Measurements from ENCODE around the gene N4BP3. TPM values are rescaled to one million over a fixed set of nuclear protein-coding genes. Genes with fewer than 3 reads are reported as not detected.

The N4BP3 gene
- total RNA-seq, 5 donors from 2014 or later (not counting 1 experiment from before 2014, with no cell fraction given): 4.0 to 8.1 (median 6.9) TPM

DNA sequence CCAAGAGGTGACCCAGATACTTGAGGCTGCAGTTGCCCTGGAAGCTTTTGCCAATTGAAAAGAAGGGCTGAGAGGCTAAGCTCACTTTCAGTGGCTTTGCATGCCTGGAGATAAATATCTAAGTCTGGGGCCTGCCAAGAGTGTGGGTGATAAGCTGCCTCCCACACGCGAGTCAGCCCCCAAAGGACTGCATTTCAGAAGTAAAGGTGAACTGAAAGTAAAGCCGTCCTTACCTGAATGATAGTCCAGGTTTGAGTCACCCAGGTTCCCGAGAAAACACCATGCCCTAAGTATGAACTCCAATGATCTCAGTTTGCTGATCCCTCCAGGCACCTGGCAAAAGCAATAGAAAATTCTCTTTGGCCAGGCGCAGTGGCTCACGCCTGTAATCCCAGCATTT, 22.5 kb upstream of the N4BP3 start:
- POLR2A ChIA-PET: no interaction called here
- H3K4me1 Mint-ChIP-seq: peaks cover 16 to 25% (median 17%) of the 10 kb centered on the region in 3 donors

GRCh38 chr5:178093134-178093533, 20.2 kb upstream of the N4BP3 start:
- no peak overlapping the region for H3K4me3 Mint-ChIP-seq
- H3K4me3 ChIP-seq (ENCODE audit: control insufficient read depth in 1 of 2, extremely low read depth in 1 of 2, low read length in 1 of 2): no peak overlapping the region
- H3K36me3 Mint-ChIP-seq: no peaks in the 10 kb centered on the region
- peaks cover 16 to 30% (median 22%) of the 10 kb centered on the region in 3 donors for H3K4me1 Mint-ChIP-seq
- ATAC-seq (replicated peaks in 1 of 4) (no peak), DNase-seq (no peak)
- H3K27me3 Mint-ChIP-seq: peaks cover 0 to 11% of the 10 kb centered on the region in 2 donors
- no peak overlapping the region for H3K27ac ChIP-seq (ENCODE audit: low read length)
- no peaks in the 10 kb centered on the region for H3K9me3 Mint-ChIP-seq
- ChIA-PET CTCF (no interaction called here), POLR2A (interaction anchor here in 1 of 2 donors (0.7 kb wide), 1 partner anchor 28 kb away, joined by 7 read pairs; no protein-coding TSS in a partner anchor)
- H3K4me1 ChIP-seq (ENCODE audit: control insufficient read depth in 1 of 2, extremely low read depth in 1 of 2, insufficient read depth in 2 of 2, low read length in 2 of 2): peaks cover 15 to 18% of the 10 kb centered on the region in 2 experiments
- peak overlapping the region in 1 of 2 donors; percentile 56 for H3K27ac Mint-ChIP-seq
- H3K9me3 ChIP-seq: no peaks in the 10 kb centered on the region
- no CpG with 5 or more reads among the region's 2 CpGs for WGBS (ENCODE audit: insufficient coverage)
- H3K27me3 ChIP-seq (replicated peaks in 1 of 2; ENCODE audit: control insufficient read depth in 2 of 2, extremely low read depth in 1 of 2, insufficient read depth in 2 of 2, low read length in 1 of 2): peaks cover 0 to 5% of the 10 kb centered on the region in 2 experiments
- H3K36me3 ChIP-seq (ENCODE audit: control insufficient read depth in 2 of 2, extremely low read depth in 1 of 2, insufficient read depth in 1 of 2, low read length in 1 of 2): no peaks in the 10 kb centered on the region

More for the DNA sequence above, 22.5 kb upstream of the N4BP3 start:
- Histone ChIP-seq H3K9me3 (no peaks in the 10 kb centered on the region), H3K36me3 (ENCODE audit: control insufficient read depth in 2 of 2, extremely low read depth in 1 of 2, insufficient read depth in 1 of 2, low read length in 1 of 2) (no peaks in the 10 kb centered on the region), H3K4me1 (ENCODE audit: control insufficient read depth in 1 of 2, extremely low read depth in 1 of 2, insufficient read depth in 2 of 2, low read length in 2 of 2) (peaks cover 15 to 18% of the 10 kb centered on the region in 2 experiments), H3K4me3 (ENCODE audit: control insufficient read depth in 1 of 2, extremely low read depth in 1 of 2, low read length in 1 of 2) (no peak overlapping the region), H3K27me3 (replicated peaks in 1 of 2; ENCODE audit: control insufficient read depth in 2 of 2, extremely low read depth in 1 of 2, insufficient read depth in 2 of 2, low read length in 1 of 2) (peaks cover 0 to 14% of the 10 kb centered on the region in 2 experiments), H3K27ac (ENCODE audit: low read length) (no peak overlapping the region)
- Mint-ChIP-seq H3K27me3 (peaks cover 0 to 13% of the 10 kb centered on the region in 2 donors), H3K36me3 (no peaks in the 10 kb centered on the region), H3K27ac (no peak overlapping the region), H3K9me3 (no peaks in the 10 kb centered on the region), H3K4me3 (no peak overlapping the region)
- ATAC-seq (replicated peaks in 1 of 4): no peak
- no peak for DNase-seq
- CTCF ChIA-PET: no interaction called here
- WGBS (ENCODE audit: insufficient coverage): 62% methylated on average over 5 of the region's 6 CpGs

DNA sequence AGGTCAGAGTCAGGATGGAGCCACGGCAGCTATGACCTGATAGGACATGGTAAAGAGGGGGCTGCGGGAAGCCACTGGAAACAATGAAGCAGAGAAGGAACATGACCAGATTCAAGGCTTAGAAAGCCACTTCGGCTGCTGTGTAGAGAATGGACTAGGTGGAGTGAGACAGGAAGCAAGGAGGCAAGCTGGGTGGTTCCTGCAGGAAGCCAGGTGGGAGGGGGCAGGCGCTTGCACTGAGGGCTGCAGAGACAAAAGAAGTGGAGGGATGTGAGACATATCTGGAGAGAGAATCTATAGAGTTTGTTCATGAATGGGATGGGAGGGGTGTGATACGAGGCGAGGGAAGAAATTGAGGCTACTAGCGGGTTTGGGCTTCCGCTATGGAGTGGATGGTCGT, 19.0 kb upstream of the N4BP3 start:
- peak in 4 of 35 experiments; percentile 11 to 28 (median 20) for DNase-seq
- H3K27me3 Mint-ChIP-seq: peaks cover 0 to 4% of the 10 kb centered on the region in 2 donors
- Histone ChIP-seq H3K27me3 (replicated peaks in 1 of 2; ENCODE audit: control insufficient read depth in 2 of 2, extremely low read depth in 1 of 2, insufficient read depth in 2 of 2, low read length in 1 of 2) (no peaks in the 10 kb centered on the region), H3K27ac (ENCODE audit: low read length) (no peak overlapping the region), H3K9me3 (no peaks in the 10 kb centered on the region), H3K4me3 (ENCODE audit: control insufficient read depth in 1 of 2, extremely low read depth in 1 of 2, low read length in 1 of 2) (no peak overlapping the region), H3K36me3 (ENCODE audit: control insufficient read depth in 2 of 2, extremely low read depth in 1 of 2, insufficient read depth in 1 of 2, low read length in 1 of 2) (no peaks in the 10 kb centered on the region), H3K4me1 (ENCODE audit: control insufficient read depth in 1 of 2, extremely low read depth in 1 of 2, insufficient read depth in 2 of 2, low read length in 2 of 2) (peaks cover 15 to 18% of the 10 kb centered on the region in 2 experiments)
- peak; percentile 50 to 76 (median 66) for ATAC-seq (replicated peaks in 1 of 4)
- ChIA-PET POLR2A (interaction anchor here in 1 of 2 donors (0.6 kb wide), 1 partner anchor 497 kb away, joined by 6 read pairs; no protein-coding TSS in a partner anchor), CTCF (interaction anchor here in 1 of 2 donors (1.0 kb wide), 1 partner anchor 17 kb away, joined by 4 read pairs; no protein-coding TSS in a partner anchor)
- no peaks in the 10 kb centered on the region for H3K36me3 Mint-ChIP-seq
- WGBS (ENCODE audit: insufficient coverage): 35% methylated on average over 9 of the region's 9 CpGs
- H3K27ac Mint-ChIP-seq: peak overlapping the region in 1 of 2 donors; percentile 71
- H3K4me1 Mint-ChIP-seq: peaks cover 16 to 30% (median 22%) of the 10 kb centered on the region in 3 donors
- H3K4me3 Mint-ChIP-seq: peak overlapping the region in 1 of 3 donors; percentile 70
- H3K9me3 Mint-ChIP-seq: no peaks in the 10 kb centered on the region

- 50% methylated on average over 1 of the region's 7 CpGs for WGBS (ENCODE audit: insufficient coverage)
- no peak overlapping the region for H3K4me3 ChIP-seq (ENCODE audit: control insufficient read depth in 1 of 2, extremely low read depth in 1 of 2, low read length in 1 of 2)
Measured at GRCh38 chr5:178098685-178099084, 14.6 kb upstream of the N4BP3 start.

GRCh38 chr5:178103612-178104011, 9.7 kb upstream of the N4BP3 start:
- H3K27ac Mint-ChIP-seq: peak overlapping the region in 1 of 2 donors; percentile 5
- Histone ChIP-seq H3K27ac (ENCODE audit: low read length) (no peak overlapping the region), H3K27me3 (replicated peaks in 1 of 2; ENCODE audit: control insufficient read depth in 2 of 2, extremely low read depth in 1 of 2, insufficient read depth in 2 of 2, low read length in 1 of 2) (peaks cover 0 to 2% of the 10 kb centered on the region in 2 experiments), H3K9me3 (no peaks in the 10 kb centered on the region), H3K4me3 (ENCODE audit: control insufficient read depth in 1 of 2, extremely low read depth in 1 of 2, low read length in 1 of 2) (no peak overlapping the region), H3K4me1 (ENCODE audit: control insufficient read depth in 1 of 2, extremely low read depth in 1 of 2, insufficient read depth in 2 of 2, low read length in 2 of 2) (peaks cover 0 to 12% of the 10 kb centered on the region in 2 experiments), H3K36me3 (ENCODE audit: control insufficient read depth in 2 of 2, extremely low read depth in 1 of 2, insufficient read depth in 1 of 2, low read length in 1 of 2) (no peaks in the 10 kb centered on the region)
- H3K4me1 Mint-ChIP-seq: peaks cover 8 to 18% (median 17%) of the 10 kb centered on the region in 3 donors
- CTCF ChIA-PET: no interaction called here
- no peak for ATAC-seq (replicated peaks in 1 of 4)
- DNase-seq: no peak
- WGBS (ENCODE audit: insufficient coverage): 93% methylated on average over 6 of the region's 12 CpGs
- H3K9me3 Mint-ChIP-seq: no peaks in the 10 kb centered on the region
- POLR2A ChIA-PET: no interaction called here
- peaks cover 0 to 1% of the 10 kb centered on the region in 2 donors for H3K27me3 Mint-ChIP-seq
- no peaks in the 10 kb centered on the region for H3K36me3 Mint-ChIP-seq
- peak overlapping the region in 1 of 3 donors; percentile 46 for H3K4me3 Mint-ChIP-seq

More at GRCh38 chr5:178098685-178099084, 14.6 kb upstream of the N4BP3 start:
- no peaks in the 10 kb centered on the region for H3K36me3 ChIP-seq (ENCODE audit: control insufficient read depth in 2 of 2, extremely low read depth in 1 of 2, insufficient read depth in 1 of 2, low read length in 1 of 2)
- ChIA-PET CTCF (no interaction called here), POLR2A (no interaction called here)
- ATAC-seq (replicated peaks in 1 of 4) (no peak), DNase-seq (no peak)
- peaks cover 9 to 14% of the 10 kb centered on the region in 2 experiments for H3K4me1 ChIP-seq (ENCODE audit: control insufficient read depth in 1 of 2, extremely low read depth in 1 of 2, insufficient read depth in 2 of 2, low read length in 2 of 2)
- H3K27me3 ChIP-seq (replicated peaks in 1 of 2; ENCODE audit: control insufficient read depth in 2 of 2, extremely low read depth in 1 of 2, insufficient read depth in 2 of 2, low read length in 1 of 2): no peaks in the 10 kb centered on the region
- Mint-ChIP-seq H3K27me3 (peaks cover 0 to 4% of the 10 kb centered on the region in 2 donors), H3K4me1 (peaks cover 11 to 17% (median 15%) of the 10 kb centered on the region in 3 donors), H3K27ac (no peak overlapping the region), H3K36me3 (no peaks in the 10 kb centered on the region), H3K9me3 (no peaks in the 10 kb centered on the region), H3K4me3 (no peak overlapping the region)
- no peaks in the 10 kb centered on the region for H3K9me3 ChIP-seq
- H3K27ac ChIP-seq (ENCODE audit: low read length): no peak overlapping the region

GRCh38 chr5:178104492-178104891, 8.8 kb upstream of the N4BP3 start:
- ChIA-PET CTCF (no interaction called here), POLR2A (interaction anchor here in 1 of 2 donors (0.6 kb wide), 1 partner anchor 28 kb away, joined by 5 read pairs; no protein-coding TSS in a partner anchor)
- Histone ChIP-seq H3K36me3 (ENCODE audit: control insufficient read depth in 2 of 2, extremely low read depth in 1 of 2, insufficient read depth in 1 of 2, low read length in 1 of 2) (no peaks in the 10 kb centered on the region), H3K27ac (ENCODE audit: low read length) (no peak overlapping the region), H3K9me3 (no peaks in the 10 kb centered on the region), H3K27me3 (replicated peaks in 1 of 2; ENCODE audit: control insufficient read depth in 2 of 2, extremely low read depth in 1 of 2, insufficient read depth in 2 of 2, low read length in 1 of 2) (peaks cover 0 to 2% of the 10 kb centered on the region in 2 experiments), H3K4me3 (ENCODE audit: control insufficient read depth in 1 of 2, extremely low read depth in 1 of 2, low read length in 1 of 2) (no peak overlapping the region), H3K4me1 (ENCODE audit: control insufficient read depth in 1 of 2, extremely low read depth in 1 of 2, insufficient read depth in 2 of 2, low read length in 2 of 2) (peaks cover 0 to 15% of the 10 kb centered on the region in 2 experiments)
- ATAC-seq (replicated peaks in 1 of 4) (peak in 1 of 4 experiments; percentile 42), DNase-seq (peak in 3 of 35 experiments; percentile 11 to 17 (median 14))
- peaks cover 11 to 22% (median 17%) of the 10 kb centered on the region in 3 donors for H3K4me1 Mint-ChIP-seq
- peak overlapping the region; percentile 58 to 61 for H3K27ac Mint-ChIP-seq
- peak overlapping the region in 1 of 3 donors; percentile 46 for H3K4me3 Mint-ChIP-seq
- 18% methylated on average over 4 of the region's 5 CpGs for WGBS (ENCODE audit: insufficient coverage)
- H3K9me3 Mint-ChIP-seq: no peaks in the 10 kb centered on the region
- no peaks in the 10 kb centered on the region for H3K36me3 Mint-ChIP-seq
- H3K27me3 Mint-ChIP-seq: peaks cover 0 to 1% of the 10 kb centered on the region in 2 donors

Measured in T-cell (primary cell).